Measurements from ENCODE around the gene SLC38A3.

SLC38A3 gene

GRCh38 chr3:50215529-50215928 is 10.5 kb downstream of the SLC38A3 start:
- Histone ChIP-seq H3K36me3 (ENCODE audit: insufficient read depth) (no peaks in the 10 kb centered on the region), H3K9ac (no peak overlapping the region)

GRCh38 chr3:50217681-50218080 is 12.6 kb downstream of the SLC38A3 start:
- Histone ChIP-seq H3K4me2 (no peak overlapping the region), H4K20me1 (ENCODE audit: insufficient read depth) (no peaks in the 10 kb centered on the region), H3K79me2 (ENCODE audit: insufficient read depth, low read depth) (no peaks in the 10 kb centered on the region), H3K4me1 (ENCODE audit: low read depth, poor library complexity, severe bottlenecking) (no peaks in the 10 kb centered on the region), H3K27me3 (ENCODE audit: insufficient read depth, low read depth) (peaks cover 9% of the 10 kb centered on the region; the same call in 1 of the 2 replicates), H3K9ac (no peak overlapping the region), H3K36me3 (ENCODE audit: insufficient read depth) (no peaks in the 10 kb centered on the region), H3K27ac (no peak overlapping the region), H3K4me3 (IDR thresholded peaks at IDR 0.05; ENCODE audit: insufficient read depth, low read depth, low read length) (no peak overlapping the region), H2AFZ (ENCODE audit: low read depth) (no peak overlapping the region)
- TF ChIP-seq CTCF (conservative IDR thresholded peaks at IDR 0.05; ENCODE audit: low read depth, low read length): no peak

More at GRCh38 chr3:50215529-50215928, 10.5 kb downstream of the SLC38A3 start:
- H3K79me2 ChIP-seq (ENCODE audit: insufficient read depth, low read depth): no peaks in the 10 kb centered on the region
- no peaks in the 10 kb centered on the region for H3K4me1 ChIP-seq (ENCODE audit: low read depth, poor library complexity, severe bottlenecking)
- H3K4me2 ChIP-seq: no peak overlapping the region
- H3K4me3 ChIP-seq (IDR thresholded peaks at IDR 0.05; ENCODE audit: insufficient read depth, low read depth, low read length): no peak overlapping the region
- TF ChIP-seq CTCF (conservative IDR thresholded peaks at IDR 0.05; ENCODE audit: low read depth, low read length): no peak
- H2AFZ ChIP-seq (ENCODE audit: low read depth): no peak overlapping the region
- H3K27ac ChIP-seq: no peak overlapping the region
- no peaks in the 10 kb centered on the region for H4K20me1 ChIP-seq (ENCODE audit: insufficient read depth)
- peaks cover 9% of the 10 kb centered on the region; the same call in 1 of the 2 replicates for H3K27me3 ChIP-seq (ENCODE audit: insufficient read depth, low read depth)

- Histone ChIP-seq H3K9ac (no peak overlapping the region), H3K36me3 (ENCODE audit: insufficient read depth) (no peaks in the 10 kb centered on the region), H2AFZ (ENCODE audit: low read depth) (no peak overlapping the region)
Observed at GRCh38 chr3:50218448-50218847, 13.4 kb downstream of the SLC38A3 start.

GRCh38 chr3:50219285-50219684 is 14.2 kb downstream of the SLC38A3 start:
- no peak overlapping the region for H3K4me2 ChIP-seq
- no peaks in the 10 kb centered on the region for H4K20me1 ChIP-seq (ENCODE audit: insufficient read depth)
- H3K4me3 ChIP-seq (IDR thresholded peaks at IDR 0.05; ENCODE audit: insufficient read depth, low read depth, low read length): no peak overlapping the region
- no peaks in the 10 kb centered on the region for H3K79me2 ChIP-seq (ENCODE audit: insufficient read depth, low read depth)
- H3K27me3 ChIP-seq (ENCODE audit: insufficient read depth, low read depth): peaks cover 11% of the 10 kb centered on the region; the same call in 1 of the 2 replicates
- H2AFZ ChIP-seq (ENCODE audit: low read depth): no peak overlapping the region
- H3K9ac ChIP-seq: no peak overlapping the region
- no peak for TF ChIP-seq CTCF (conservative IDR thresholded peaks at IDR 0.05; ENCODE audit: low read depth, low read length)
- no peak overlapping the region for H3K27ac ChIP-seq
- H3K4me1 ChIP-seq (ENCODE audit: low read depth, poor library complexity, severe bottlenecking): no peaks in the 10 kb centered on the region
- no peaks in the 10 kb centered on the region for H3K36me3 ChIP-seq (ENCODE audit: insufficient read depth)

More at GRCh38 chr3:50218448-50218847, 13.4 kb downstream of the SLC38A3 start:
- H3K4me3 ChIP-seq (IDR thresholded peaks at IDR 0.05; ENCODE audit: insufficient read depth, low read depth, low read length): no peak overlapping the region
- peaks cover 9% of the 10 kb centered on the region; the same call in 1 of the 2 replicates for H3K27me3 ChIP-seq (ENCODE audit: insufficient read depth, low read depth)
- TF ChIP-seq CTCF (conservative IDR thresholded peaks at IDR 0.05; ENCODE audit: low read depth, low read length): no peak
- H3K4me2 ChIP-seq: no peak overlapping the region
- H4K20me1 ChIP-seq (ENCODE audit: insufficient read depth): no peaks in the 10 kb centered on the region
- no peaks in the 10 kb centered on the region for H3K79me2 ChIP-seq (ENCODE audit: insufficient read depth, low read depth)
- no peaks in the 10 kb centered on the region for H3K4me1 ChIP-seq (ENCODE audit: low read depth, poor library complexity, severe bottlenecking)
- no peak overlapping the region for H3K27ac ChIP-seq
